Osteocyte (in vitro differentiated cells): ENCODE measurements around the gene EIF6. TPM values are rescaled to one million over a fixed set of nuclear protein-coding genes. Genes with fewer than 3 reads are reported as not detected.

ENCODE experiments used
- DNase-seq: peaks from one replicate; pipeline ENCODE4 v3.0.0; 2021; ENCODE audit warnings: mixed read lengths; ENCODE audit not compliant: unreplicated experiment; ENCODE audit errors: extremely low spot score
- H3K27ac Mint-ChIP-seq: one replicate; pipeline ENCODE4 v1.8.0; 2021; ENCODE audit warnings: mild to moderate bottlenecking, mixed read lengths; ENCODE audit not compliant: unreplicated experiment
- H3K27me3 Mint-ChIP-seq: one replicate; pipeline ENCODE4 v1.8.0; 2021; ENCODE audit warnings: mixed read lengths; ENCODE audit not compliant: unreplicated experiment
- H3K36me3 Mint-ChIP-seq: one replicate; pipeline ENCODE4 v1.8.0; 2021; ENCODE audit warnings: mixed read lengths; ENCODE audit not compliant: unreplicated experiment
- H3K4me1 Mint-ChIP-seq: one replicate; pipeline ENCODE4 v1.8.0; 2021; ENCODE audit warnings: mixed read lengths; ENCODE audit not compliant: unreplicated experiment
- H3K4me3 Mint-ChIP-seq: one replicate; pipeline ENCODE4 v1.8.0; 2021; ENCODE audit warnings: mild to moderate bottlenecking, moderate library complexity, mixed read lengths; ENCODE audit not compliant: unreplicated experiment
- H3K9me3 Mint-ChIP-seq: one replicate; pipeline ENCODE4 v1.8.0; 2021; ENCODE audit warnings: mixed read lengths; ENCODE audit not compliant: unreplicated experiment
- CTCF ChIP-seq: fragments of 200-600 bp; sonication (generic); IDR thresholded peaks from 2 replicates; pipeline ENCODE4 v1.5.0; 2021; ENCODE audit warnings: antibody characterized with exemption, mild to moderate bottlenecking, moderate library complexity
- total RNA-seq: library from RNA; stranded (reverse); gene quantifications from 2 replicates; pipeline ENCODE4 v1.2.1, GENCODE V29; 2021

EIF6 gene
- total RNA-seq, 1 donor from 2014 or later, result 131 TPM

GRCh38 chr20:35248641-35249475, 35.7 kb downstream of the EIF6 start:
- no peak overlapping the region for H3K4me3 Mint-ChIP-seq
- no peak for DNase-seq
- no peak for TF ChIP-seq CTCF
- H3K27me3 Mint-ChIP-seq, result no peaks in the 10 kb centered on the region
- H3K27ac Mint-ChIP-seq, result no peak overlapping the region
- H3K4me1 Mint-ChIP-seq, result no peaks in the 10 kb centered on the region
- H3K9me3 Mint-ChIP-seq, result no peaks in the 10 kb centered on the region
- H3K36me3 Mint-ChIP-seq, result peaks cover 2% of the 10 kb centered on the region

GRCh38 chr20:35246723-35247122, 37.8 kb downstream of the EIF6 start:
- no peak for TF ChIP-seq CTCF
- no peak overlapping the region for H3K4me3 Mint-ChIP-seq
- H3K36me3 Mint-ChIP-seq, result no peaks in the 10 kb centered on the region

GRCh38 chr20:35243986-35244385, 40.6 kb downstream of the EIF6 start:
- Mint-ChIP-seq H3K4me1 (peaks cover 7% of the 10 kb centered on the region), H3K9me3 (no peaks in the 10 kb centered on the region), H3K27me3 (peaks cover 9% of the 10 kb centered on the region), H3K4me3 (no peak overlapping the region), H3K27ac (no peak overlapping the region), H3K36me3 (no peaks in the 10 kb centered on the region)
- DNase-seq, result no peak
- no peak for TF ChIP-seq CTCF

More at GRCh38 chr20:35246723-35247122, 37.8 kb downstream of the EIF6 start:
- Mint-ChIP-seq H3K27me3 (peaks cover 3% of the 10 kb centered on the region), H3K9me3 (no peaks in the 10 kb centered on the region), H3K4me1 (no peaks in the 10 kb centered on the region), H3K27ac (no peak overlapping the region)
- no peak for DNase-seq

GRCh38 chr20:35243317-35243716, 41.3 kb downstream of the EIF6 start:
- Mint-ChIP-seq H3K36me3 (no peaks in the 10 kb centered on the region), H3K4me1 (peaks cover 7% of the 10 kb centered on the region), H3K27me3 (peaks cover 9% of the 10 kb centered on the region), H3K9me3 (no peaks in the 10 kb centered on the region), H3K27ac (no peak overlapping the region), H3K4me3 (no peak overlapping the region)
- TF ChIP-seq CTCF, result no peak
- DNase-seq, result no peak

- H3K4me3 Mint-ChIP-seq, result no peak overlapping the region
- no peak overlapping the region for H3K27ac Mint-ChIP-seq
- no peak for TF ChIP-seq CTCF
Measured at GRCh38 chr20:35240811-35241293, 43.7 kb downstream of the EIF6 start.

More at GRCh38 chr20:35240811-35241293, 43.7 kb downstream of the EIF6 start:
- no peak for DNase-seq
- Mint-ChIP-seq H3K4me1 (peaks cover 7% of the 10 kb centered on the region), H3K27me3 (peaks cover 9% of the 10 kb centered on the region), H3K9me3 (peaks cover 6% of the 10 kb centered on the region), H3K36me3 (peaks cover 2% of the 10 kb centered on the region)
